HG03103 (cell line): ENCODE data around the gene SPAAR.
"Not testable (repeated sequence)": the region's sequence is repeated elsewhere in the genome, so short reads cannot be mapped to it uniquely, and the experiment has no call there.

Experiments
- ATAC-seq: cut with Tn5 transposase; IDR thresholded peaks from one replicate; pipeline ENCODE4 v1.9.1; 2021; ENCODE audit warnings: low read depth; ENCODE audit not compliant: unreplicated experiment

The SPAAR gene

GRCh38 chr9:35903049-35903448 is 6.2 kb upstream of the SPAAR start:
- ATAC-seq = no peak

- ATAC-seq = no peak
Observed at GRCh38 chr9:35904338-35904737, 5.0 kb upstream of the SPAAR start.

GRCh38 chr9:35905051-35905781 is 4.1 kb upstream of the SPAAR start:
- ATAC-seq = no peak

GRCh38 chr9:35905912-35906679 is 3.2 kb upstream of the SPAAR start, which contains the start of gene HRCT1:
Gene HRCT1 (plus strand): TSS chr9:35906202. CDS start chr9:35906288, 86 bp downstream.
- no peak for ATAC-seq

- ATAC-seq = no peak
Observed at GRCh38 chr9:35906923-35907699, 2.2 kb upstream of the SPAAR start.

GRCh38 chr9:35907711-35908503 is 1.4 kb upstream of the SPAAR start:
- ATAC-seq = no peak

GRCh38 chr9:35908504-35909125 is 675 bp upstream of the SPAAR start:
- ATAC-seq = no peak

GRCh38 chr9:35909687-35910612 is 660 bp downstream of the SPAAR start:
- ATAC-seq = no peak

GRCh38 chr9:35910613-35911359 is 1.5 kb downstream of the SPAAR start:
- ATAC-seq = no peak

- ATAC-seq = no peak
Observed at GRCh38 chr9:35911690-35912089, 2.4 kb downstream of the SPAAR start.

GRCh38 chr9:35912791-35913400 is 3.6 kb downstream of the SPAAR start:
- ATAC-seq = no peak

- ATAC-seq = not testable (repeated sequence)
Observed at GRCh38 chr9:35913429-35913828, 4.1 kb downstream of the SPAAR start.

- no peak for ATAC-seq
Observed at GRCh38 chr9:35914301-35914807, 5.1 kb downstream of the SPAAR start.

GRCh38 chr9:35915681-35916294 is 6.5 kb downstream of the SPAAR start:
- no peak for ATAC-seq

GRCh38 chr9:35917261-35917660 is 8.0 kb downstream of the SPAAR start:
- ATAC-seq = no peak

GRCh38 chr9:35918780-35919179 is 9.5 kb downstream of the SPAAR start:
- no peak for ATAC-seq
